GM19035 (cell line): ENCODE results near the gene SOWAHC.
A peak's percentile ranks its signal among the peaks of the same experiment; 100 is the strongest.
"Not testable (repeated sequence)": the region's sequence is repeated elsewhere in the genome, so short reads cannot be mapped to it uniquely, and the experiment has no call there.

Source experiments
- ATAC-seq: cut with Tn5 transposase; IDR thresholded peaks from one replicate; pipeline ENCODE4 v1.9.1; 2021; ENCODE audit not compliant: unreplicated experiment

SOWAHC gene, protein sequence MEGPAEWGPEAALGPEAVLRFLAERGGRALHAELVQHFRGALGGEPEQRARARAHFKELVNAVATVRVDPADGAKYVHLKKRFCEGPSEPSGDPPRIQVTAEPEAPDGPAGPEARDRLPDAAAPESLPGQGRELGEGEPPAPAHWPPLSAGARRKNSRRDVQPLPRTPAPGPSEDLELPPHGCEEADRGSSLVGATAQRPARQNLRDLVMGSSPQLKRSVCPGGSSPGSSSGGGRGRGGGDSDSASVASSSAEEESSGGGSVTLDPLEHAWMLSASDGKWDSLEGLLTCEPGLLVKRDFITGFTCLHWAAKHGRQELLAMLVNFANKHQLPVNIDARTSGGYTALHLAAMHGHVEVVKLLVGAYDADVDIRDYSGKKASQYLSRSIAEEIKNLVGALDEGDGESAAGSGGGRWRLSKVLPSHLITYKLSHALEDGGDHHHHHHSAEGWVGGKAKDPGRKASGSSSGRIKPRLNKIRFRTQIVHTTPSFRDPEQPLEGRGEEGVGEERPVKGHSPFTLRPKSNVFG

DNA sequence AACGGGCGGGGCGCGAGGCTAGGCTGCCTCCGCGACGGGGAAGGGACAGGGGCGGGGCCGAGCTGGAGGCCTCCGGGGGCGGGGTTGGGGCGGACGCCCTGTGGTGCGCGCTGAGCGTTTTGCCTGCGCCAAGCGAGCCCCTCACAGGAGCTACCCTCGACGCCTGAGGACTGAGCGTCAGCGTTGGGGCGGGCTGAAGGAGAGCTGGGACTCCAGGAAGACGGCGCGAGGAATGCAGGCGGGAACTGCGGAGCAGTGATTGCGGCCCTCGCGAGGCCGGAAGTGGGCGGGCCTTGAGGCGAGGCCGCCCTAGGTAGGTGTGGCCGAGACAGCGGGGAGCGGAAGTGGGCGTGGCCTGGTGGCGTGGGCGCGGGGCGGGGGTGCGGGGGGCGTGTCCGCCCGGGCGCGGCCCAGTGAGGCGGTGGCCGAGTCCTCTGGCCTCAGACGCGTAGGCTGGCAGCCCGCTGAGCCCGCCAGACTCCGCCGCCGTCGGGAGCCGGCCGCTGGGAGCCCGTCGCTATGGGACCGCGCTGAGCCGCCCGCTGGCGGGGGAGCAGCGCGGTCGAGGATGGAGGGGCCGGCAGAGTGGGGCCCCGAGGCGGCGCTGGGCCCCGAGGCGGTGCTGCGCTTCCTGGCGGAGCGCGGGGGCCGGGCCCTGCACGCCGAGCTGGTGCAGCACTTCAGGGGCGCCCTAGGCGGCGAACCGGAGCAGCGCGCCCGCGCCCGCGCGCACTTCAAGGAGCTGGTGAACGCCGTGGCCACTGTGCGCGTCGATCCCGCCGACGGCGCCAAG is at the start of gene SOWAHC, which contains the start of gene SEPTIN10:
Gene SOWAHC (plus strand): TSS at position 443 of the 793 bp plus-strand sequence. CDS start 126 bp downstream, at position 569.
Gene SEPTIN10 (minus strand): TSS at position 45 of the 793 bp plus-strand sequence. CDS start 139 bp downstream, outside the sequence.
- peak; percentile 84 for ATAC-seq

DNA sequence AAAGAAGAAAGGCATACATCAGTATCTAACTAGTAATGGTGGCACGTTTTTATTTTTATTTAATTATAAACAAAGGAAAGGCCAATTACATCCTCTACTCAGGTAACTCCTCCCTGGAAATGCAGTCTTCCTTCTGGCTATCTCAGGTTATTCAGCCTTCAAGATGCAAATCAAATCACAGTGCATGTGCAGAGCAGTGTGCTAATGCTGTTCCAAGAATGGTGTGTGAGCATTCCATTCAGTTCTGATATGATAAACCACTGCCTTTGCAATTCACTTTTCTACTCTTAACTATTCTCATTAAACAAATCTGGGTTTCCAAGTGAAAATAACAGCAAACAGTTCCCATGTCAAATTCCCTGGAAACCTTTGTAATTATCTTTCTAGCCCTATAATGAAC is 38.8 kb upstream of the SOWAHC start:
- no peak for ATAC-seq

DNA sequence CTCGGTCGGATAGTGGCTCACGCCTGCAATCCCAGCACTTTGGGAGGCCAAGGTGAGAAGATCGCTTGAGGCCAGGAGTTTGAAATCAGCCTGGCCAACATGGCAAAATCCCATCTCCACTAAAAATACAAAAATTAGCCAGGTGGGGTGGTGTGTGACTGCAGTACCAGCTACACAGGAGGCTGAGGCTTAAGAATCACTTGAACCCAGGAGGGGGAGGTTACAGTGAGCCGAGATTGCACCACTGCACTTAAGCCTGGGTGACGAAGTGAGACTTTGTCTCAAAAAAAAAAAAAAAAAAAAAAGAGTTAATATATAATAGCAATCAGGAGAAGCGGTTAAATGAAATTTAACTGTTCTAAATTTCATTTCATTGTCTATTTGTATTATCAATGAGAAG is 36.5 kb upstream of the SOWAHC start:
- not testable (repeated sequence) for ATAC-seq

DNA sequence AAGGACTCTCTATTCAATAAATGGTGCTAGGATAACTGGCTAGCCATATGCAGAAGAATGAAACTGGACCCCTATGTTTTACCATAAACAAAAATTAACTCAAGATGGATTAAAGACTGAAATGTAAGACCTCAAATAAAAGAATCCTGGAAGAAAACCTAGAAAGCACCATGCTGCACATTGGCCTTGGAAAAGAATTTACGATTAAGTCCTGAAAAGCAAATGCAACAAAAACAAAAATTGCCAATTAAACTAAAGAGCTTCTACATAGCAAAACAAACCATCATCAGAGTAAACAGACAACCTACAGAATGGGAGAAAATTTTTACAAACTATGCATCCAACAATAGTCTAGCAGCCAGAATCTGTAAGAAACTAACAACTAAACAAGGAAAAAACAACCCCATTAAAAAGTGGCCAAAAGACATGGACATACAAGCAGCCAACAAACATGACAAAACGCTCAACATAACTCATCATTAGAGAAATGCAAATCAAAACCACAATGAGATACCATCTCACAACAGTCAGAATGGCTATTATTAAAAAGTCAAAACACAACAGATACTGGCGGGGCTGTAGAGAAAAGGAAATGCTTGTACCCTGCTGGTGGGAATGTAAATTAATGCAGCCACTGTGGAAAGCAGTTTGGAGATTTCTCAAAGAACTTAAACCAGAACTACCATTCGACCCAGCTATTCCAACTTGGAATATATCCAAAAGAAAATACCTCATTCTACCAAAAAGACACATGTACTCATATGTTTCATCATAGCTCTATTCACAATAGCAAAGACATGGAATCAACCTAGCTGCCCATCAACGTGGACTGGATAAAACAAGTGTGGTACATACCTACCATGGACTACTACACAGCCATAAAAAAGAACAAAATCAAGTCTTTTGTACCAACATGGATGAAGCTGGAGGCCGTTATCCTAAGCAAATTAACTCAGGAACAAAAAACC is 31.0 kb upstream of the SOWAHC start:
- ATAC-seq, result peak; percentile 62

DNA sequence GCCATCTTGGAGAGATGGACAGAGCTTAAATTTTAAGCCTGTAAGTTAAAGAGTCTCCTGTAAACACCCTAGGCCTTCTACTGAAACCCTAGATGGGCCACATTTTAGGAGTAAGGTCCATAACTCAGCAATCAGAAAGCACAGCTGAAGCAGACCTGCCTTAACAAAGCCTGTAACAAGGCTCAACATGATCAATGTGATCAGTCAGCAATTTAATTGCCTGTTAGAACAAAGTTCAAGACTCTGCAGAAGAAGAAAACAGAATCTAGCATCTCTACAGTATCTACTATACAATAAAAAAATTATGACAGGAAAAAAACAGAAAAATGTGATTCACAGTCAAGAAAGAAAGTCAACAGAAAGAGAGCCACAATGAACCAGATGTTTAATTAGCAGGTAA is 27.5 kb upstream of the SOWAHC start:
- ATAC-seq, result no peak

DNA sequence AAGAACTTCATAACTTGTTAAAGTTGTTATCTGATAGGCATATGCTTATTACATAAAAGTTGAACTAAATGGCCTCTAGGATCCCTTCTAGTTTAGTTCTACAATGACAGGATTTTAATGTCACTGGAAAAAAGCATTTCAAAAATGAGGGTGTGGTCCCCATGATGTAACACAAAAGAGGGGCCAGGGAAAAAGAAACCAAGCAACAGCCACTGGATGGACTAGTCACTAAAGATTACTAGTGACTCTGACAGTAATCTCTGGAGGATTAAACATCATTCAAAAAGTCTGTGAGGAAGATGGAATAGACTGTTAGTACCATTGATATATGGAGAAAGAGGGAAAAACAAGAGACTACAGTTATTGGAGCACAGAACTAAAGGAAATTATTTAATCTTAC is 23.0 kb upstream of the SOWAHC start:
- no peak for ATAC-seq

DNA sequence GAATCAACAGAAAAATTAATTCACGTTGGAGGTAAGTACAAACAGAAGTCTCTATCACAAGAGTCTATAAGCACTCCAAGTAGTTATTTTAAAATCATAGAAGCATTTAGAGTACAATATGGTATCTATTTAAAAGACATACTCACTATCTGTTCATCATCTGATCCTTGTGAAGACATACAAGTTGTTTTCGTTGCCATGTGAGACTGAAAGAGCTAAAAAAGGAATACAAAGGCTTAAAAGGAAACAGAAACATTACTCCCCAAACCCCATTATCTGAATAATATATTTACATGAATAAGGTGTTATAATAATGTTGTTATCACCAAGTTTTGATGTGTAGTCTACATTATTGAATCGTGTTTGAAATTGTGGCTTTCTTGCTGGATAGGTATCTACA is 21.3 kb upstream of the SOWAHC start:
- ATAC-seq, result no peak

DNA sequence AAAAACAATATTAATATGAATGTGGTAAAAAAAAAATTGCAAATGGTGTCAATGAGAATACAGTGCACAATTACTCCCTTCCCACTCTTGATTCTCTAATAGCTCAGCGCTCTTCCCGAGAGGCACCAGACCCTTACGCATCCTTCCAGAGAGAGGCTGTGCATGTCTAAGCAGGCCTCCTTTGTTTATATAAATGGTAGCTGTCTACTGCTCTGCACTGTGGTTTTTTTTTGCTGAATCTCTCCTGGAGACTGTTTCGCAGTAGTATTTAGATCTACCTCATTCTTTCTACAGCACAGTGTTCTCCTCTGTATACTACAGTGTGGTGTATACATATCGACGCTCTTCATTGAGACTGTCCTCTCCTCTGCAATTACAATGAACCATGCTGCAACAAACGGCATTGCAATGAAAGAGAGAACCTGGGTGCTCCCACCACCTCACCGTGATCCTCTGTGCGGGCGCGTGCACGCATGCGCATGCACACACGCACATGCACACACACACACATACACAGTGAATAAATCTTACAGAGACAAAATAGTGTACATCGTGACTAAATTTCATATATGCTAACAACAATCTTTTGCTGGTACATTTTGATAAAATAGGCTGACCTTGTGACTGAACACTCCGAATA is 19.8 kb upstream of the SOWAHC start:
- ATAC-seq, result no peak

DNA sequence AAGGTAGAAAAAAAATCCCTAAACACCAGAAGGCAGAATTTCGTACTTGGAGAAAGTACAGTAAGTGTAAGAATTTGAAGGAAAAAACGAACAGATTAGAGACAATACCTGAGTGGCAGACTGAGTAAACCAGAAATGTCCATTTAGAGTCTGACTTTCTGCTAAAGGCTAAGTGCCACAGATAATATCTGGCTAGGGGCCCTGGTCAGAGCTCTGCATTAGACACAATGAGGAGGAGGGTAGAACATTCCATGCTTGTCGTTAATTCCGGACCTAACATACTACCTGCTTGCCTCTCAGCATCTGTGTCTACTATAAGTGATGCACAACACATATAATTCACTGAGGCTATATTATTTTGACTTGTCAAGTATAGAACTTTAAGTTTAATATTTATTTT is 18.5 kb upstream of the SOWAHC start:
- ATAC-seq, result no peak

DNA sequence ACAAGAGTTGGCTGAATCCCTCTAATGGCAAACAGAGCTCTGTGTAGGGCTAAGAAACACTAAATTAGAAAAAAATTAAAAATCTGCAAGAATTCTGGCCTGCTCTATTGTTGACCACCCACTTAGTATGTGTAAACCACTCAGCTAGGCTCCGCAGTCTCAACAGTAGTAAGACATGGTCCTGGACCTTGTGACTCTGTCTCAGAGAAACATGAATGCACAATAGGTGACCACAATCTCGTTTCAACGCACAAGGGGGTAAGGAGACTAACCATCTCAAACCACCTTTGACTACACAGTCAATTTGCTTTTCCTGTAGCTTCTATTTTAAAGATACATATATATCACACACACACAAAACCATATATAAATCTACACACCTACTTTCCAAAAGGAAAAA is 16.9 kb upstream of the SOWAHC start:
- ATAC-seq, result no peak

DNA sequence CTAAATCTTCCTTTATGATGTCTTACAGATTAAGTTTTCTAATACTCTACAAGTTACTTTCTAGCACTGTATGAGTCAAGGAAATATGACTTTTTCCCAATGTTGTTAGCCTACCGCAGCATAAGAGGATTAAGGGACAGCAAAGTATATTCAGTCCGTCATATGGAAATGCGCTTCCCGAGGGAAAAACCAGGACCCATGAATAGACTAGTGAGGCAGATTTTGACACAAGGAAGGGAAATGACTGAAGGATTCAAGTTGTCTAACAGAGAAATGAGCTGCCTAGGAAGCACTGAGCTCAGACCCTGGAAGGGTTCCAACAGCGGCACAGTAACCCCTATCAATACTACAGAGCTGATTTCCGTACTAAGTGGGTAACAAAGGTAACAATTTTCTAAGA is 12.4 kb upstream of the SOWAHC start:
- no peak for ATAC-seq

DNA sequence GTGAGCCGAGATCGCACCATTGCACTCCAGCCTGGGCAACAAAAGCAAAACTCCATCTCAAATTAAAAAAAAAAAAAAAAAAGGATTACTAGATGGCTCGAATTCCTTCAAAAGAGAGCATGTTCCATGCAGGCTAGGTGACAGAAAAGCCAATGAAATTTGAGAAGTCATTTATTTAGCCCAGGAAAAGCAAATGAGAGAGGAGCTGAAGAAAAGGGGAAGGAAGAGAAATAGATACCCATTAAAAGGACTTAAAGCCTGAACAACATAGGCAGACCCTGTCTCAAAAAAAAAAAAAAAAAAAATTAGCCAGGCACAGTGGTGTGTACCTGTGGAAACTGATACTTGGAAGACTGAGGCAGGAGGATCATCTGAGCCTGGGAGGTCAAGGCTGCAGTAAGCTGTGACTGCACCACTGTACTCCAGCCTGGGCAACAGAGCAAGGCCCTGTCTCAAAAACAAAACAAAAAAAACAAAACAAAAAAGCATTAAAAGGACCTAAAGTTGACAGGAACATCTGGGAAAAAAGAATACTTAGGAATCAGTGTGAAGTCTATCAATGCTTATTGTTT is 11.5 kb upstream of the SOWAHC start:
- ATAC-seq, result no peak

DNA sequence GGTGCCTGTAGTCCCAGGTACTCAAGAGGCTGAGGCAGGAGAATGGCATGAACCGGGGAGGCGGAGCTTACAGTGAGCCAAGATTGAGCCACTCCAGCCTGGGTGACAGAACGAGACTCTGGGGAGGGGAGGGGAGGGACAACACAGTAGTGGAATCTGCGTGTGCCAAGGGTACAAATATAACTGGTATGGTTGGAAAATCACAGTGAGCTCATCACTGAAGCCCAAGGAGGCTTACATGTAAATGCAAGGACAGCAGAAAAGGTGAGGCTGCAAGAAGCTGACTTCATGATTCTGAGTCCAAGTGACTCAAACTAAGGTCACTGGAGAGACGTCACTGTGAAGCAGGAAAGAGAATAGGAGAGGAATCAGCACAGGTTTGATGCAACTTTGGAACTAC is 9.6 kb upstream of the SOWAHC start:
- ATAC-seq, result no peak

DNA sequence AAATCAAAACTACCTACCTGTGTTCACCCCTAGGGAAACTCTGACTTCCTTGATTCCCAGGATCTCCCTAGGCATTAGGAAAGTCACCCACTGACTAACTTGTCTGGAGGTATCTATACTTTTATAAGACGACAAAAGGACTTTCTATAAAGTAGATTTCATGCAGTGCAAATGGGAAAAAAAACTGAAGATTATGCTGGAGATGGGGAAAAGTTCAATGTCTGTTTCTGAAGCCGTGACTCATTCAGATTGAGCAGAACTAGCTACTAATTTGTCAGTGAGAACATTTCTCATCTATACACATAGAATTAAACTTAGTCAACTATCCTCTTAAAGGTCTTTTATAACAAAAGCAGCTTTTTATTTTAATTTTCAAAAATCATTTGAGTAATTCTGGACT is 6.4 kb upstream of the SOWAHC start:
- ATAC-seq, result no peak

DNA sequence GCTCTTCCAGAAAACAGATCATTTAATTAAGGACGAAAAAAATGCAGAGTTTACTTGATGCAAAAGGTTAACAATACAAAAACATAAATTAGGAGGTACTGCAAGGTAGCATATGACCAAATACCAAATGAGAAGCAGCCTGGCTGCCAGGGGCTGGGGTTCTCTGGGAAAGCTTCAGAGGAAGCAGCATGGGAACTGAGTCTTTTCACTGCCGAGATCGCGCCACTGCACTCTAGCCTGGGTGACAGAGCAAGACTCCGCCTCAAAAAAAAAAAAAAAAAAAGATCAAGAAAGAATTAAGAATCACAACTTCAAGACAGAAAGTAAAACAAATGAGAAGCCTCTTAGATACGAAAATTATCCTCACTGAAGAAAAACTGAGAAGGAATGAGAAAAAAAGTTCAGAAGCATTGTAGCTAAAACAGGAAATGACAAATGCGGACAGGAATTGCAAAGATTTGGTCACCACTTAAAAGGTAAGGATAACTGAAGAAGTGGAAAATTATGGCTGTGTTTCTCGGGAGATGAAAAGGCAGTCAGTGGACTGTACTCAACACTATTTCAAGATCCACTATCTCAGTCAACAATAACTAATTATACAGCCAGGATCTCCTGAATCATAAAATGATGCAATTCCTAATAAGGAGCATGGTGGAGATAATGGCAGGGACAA is 4.7 kb upstream of the SOWAHC start:
- ATAC-seq, result no peak

DNA sequence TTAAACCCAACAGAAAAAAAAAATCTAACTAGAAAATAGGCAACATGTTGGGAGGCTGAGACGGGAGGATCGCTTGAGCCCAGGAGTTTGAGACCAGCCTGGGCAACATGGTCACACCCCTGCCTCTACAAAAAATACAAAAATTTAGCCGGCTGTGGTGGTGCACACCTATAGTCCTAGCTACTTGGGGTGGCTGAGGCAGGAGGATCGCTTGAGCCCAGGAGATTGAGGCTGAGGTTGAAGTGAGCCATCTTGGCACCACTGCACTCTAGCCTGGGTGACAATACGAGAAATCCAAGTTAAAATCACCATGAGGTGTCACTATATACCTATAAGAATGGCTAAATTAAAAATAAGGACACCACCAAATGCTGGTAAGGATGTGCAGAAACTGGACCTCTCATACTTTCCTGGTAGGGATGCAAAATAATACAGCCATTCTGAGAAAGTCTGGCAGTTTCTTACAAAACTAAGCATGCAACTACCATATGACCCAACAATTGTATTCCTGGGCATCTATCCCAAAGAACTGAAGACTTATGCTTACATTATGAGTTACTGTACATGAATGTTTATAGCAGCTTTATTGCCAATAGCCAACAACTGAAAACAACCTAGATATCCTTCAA is 2.6 kb upstream of the SOWAHC start:
- no peak for ATAC-seq

DNA sequence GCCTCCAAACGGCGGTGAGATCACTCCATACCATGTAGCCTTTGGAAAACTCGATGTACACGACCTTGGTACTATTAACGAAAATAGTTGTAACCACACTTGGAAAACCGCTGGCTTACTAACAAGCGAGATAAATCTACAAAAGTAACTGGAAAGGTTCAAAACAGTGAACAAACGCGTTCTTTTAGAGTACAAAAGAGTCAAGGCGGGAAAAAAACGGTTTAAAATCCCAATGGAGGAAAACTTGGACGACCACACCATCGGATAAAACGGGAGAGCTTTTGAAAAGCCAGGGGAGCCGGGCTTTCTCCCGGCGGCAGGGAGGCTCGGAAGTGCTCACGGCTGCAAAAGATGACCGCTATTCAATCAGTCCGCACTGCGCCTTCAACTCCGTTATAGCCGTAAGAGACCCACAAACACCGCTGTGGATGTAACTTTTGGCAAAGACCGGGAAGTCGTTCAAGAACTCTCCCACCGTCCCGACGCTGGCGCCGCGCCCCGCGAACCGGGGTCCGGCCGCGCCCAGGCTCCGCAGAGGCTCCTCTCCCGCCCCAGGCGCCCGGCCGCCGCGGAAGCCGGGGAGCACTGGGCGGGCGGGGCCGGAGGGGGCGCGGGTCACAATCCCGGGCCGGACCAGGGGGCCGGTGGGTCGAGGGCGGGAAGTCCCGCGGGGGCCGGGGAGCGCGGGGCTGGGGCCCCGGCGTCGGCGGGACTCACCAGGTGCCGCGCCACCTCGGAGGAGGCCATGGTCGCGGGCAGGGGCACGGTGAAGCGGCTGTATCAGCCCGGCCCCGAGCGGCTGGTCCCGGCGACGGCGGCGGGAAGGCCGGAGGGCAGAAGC is 863 bp upstream of the SOWAHC start:
- ATAC-seq, result peak; percentile 38
